ENCODE data around the gene GPSM1.
"Not testable (repeated sequence)": the region's sequence is repeated elsewhere in the genome, so short reads cannot be mapped to it uniquely, and the experiment has no call there.

Gene GPSM1

DNA sequence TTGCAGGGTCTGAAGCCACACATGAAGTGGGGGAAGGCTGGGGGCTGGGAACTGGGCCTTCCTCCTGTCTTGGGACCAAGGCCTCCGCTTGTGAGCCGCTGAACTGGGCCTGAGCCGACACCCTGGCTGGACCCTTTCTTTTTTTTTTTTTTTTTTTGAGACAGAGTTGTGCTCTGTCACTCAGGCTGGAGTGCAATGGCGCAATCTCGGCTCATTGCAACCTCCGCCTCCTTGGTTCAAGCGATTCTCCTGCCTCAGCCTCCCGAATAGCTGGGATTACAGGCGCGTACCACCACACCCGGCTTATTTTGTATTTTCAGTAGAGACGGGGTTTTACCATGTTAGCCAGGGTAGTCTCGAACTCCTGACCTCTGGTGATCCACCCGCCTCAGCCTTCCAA is 8.1 kb upstream of the GPSM1 start:
- DNase-seq = not testable (repeated sequence)

DNA sequence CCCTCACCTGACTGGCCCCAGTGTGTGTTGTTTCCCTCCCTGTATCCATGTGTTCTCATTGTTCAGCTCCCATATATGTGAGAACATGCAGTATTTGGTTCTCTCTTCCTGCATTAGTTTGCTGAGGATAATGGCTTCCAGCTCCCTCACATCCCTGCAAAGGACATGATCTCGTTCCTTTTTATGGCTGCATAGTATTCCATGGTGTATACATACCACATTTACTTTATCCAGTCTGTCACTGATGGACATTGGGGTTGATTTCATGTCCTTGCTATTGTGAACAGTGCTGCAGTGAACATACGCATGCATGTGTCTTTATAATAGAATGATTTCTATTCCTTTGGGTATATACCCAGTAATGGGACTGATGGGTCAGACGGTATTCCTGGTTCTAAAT is 7.4 kb upstream of the GPSM1 start:
- DNase-seq = not testable (repeated sequence)

DNA sequence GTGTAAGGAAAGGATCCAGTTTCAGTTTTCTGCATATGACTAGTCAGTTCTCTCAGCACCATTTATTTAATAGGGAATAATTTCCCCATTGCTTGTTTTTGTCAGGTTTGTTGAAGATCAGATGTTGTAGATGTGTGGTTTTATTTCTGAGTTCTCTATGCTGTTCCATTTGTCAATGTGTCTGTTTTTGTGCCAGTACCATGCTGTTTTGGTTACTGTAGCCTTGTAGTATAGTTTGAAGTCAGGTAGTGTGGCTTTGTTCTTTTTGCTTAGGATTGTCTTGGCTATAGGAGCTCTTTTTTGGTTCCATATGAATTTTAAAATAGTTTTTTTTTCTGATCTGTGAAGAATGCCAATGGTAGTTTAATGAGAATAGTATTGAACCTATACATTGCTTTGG is 6.4 kb upstream of the GPSM1 start:
- DNase-seq = not testable (repeated sequence)

- DNase-seq = no peak
These were observed 5.8 kb upstream of the GPSM1 start for GRCh38 chr9:136321561-136321960.

DNA sequence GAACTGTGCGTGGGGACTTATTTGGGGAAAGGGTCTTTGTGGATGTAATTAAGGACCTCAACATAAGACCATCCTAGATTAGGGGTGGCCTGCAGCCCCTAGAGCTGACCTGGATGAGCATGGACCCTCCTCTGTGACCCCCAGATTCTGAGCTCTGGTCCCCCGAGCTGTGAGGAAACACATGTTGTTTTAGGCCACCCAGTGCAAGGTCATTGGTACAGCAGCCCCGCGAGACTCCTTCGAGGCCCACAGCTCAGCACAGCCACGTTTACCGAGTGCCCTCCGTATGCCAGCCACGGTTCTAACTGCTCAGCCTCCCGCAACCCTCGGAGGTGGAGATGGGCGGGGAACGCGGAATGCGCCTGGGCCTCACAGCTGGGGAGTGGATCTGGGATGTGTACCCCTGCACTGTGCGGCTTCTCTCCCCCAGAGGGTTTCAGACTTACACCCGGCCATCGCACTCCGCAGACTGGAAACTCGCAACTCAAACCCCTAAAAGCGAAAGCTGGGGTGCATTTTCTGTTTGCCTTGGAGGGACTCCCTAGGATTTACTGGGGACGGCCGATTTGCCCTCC is 4.5 kb upstream of the GPSM1 start:
- no peak for DNase-seq

- no peak for DNase-seq
These were observed 4.0 kb upstream of the GPSM1 start for GRCh38 chr9:136323371-136323789.

- DNase-seq = no peak
These were observed 2.6 kb upstream of the GPSM1 start for GRCh38 chr9:136324501-136325300.

GRCh38 chr9:136325358-136325757 is 2.0 kb upstream of the GPSM1 start:
- no peak for DNase-seq

DNA sequence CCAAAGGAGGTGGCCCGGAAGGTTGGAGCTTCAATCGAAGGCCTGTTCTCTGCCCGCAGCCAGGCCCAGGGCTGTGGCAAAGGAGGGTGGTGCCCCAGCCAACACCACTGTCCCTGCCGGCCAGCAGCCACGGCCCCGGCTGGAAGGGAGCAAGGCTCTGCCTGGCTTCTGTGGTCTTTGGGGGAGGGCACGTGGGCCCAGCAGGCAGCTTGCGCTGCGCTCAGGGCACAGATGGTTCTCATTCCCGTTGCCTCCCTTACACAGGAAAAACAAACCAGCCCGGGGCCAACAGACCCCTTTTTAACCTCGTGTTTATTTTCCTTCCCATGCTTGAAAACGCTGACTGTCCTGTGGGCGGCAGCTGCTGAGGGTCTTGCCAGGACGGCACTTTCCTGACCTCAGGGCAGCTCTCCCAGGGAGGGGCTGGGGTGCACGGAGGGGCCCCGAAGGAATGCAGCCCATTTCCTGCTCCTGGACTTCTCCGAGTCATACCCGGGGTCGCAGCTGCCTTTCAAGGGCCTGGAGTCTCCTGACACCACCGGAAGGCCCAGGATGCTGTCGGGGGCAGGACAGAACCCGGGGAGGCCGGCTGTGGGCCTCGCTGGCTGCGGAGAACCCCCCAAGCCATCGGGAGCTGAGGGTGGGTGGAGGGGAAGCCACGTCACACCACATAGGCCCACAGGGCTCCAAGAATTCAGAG is 1.1 kb upstream of the GPSM1 start:
- no peak for DNase-seq

DNA sequence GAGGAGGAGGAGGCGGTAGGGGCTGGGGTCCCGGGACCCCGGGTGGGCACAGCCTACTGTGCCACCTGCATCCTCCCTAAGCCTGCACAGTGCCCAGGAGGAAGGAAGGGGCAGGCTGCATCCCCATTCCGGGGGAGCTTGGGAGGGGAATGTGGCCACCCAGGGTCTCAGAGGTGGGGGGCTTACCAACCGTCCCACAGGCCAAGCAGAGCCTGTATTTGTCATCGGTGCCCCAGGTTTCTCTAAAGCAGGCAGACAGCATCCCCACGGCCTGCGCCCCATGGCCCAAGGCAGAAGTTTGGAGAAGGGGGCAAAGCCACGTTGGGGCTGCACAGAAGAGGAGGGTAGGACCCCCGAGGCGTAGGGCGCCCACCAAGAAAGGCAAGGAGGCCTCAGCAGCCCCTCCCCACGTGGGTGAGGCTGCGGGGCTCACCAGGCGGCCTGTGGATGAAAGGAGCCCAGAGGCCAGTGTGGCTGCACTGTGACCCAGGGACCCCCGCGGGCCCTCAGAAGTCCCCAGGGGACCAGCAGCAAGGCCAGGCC is 507 bp upstream of the GPSM1 start:
- DNase-seq = no peak

DNA sequence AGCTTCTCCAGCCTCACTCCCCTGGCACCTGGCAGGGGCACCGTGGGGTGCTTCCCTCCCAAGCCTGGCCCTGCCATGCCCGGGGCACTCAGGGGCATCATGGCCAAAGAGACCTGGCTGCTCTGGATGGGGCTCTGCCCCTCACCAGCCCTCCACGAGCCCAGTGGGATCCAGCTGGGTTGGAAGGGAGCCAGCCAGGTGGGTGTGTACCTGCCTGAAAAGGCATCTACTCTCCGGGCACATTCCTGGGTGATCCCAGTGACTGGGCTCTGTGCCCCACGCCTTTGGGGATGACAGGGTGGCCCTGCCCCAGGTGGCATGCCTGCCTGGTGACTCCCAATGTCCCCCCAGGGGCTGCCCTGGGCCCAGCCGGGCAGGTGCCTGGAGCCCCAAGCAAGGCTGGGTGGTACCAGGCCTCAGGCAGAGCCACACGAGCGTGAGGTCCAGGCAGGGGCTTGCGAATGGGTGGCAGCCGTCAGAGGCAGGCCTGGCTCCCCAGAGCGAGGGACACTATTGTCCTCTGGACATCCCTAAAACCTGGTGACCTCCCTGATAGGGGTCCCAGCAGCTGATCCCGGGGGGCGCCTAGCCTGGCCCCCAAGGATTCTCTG is 777 bp downstream of the GPSM1 start:
- DNase-seq = no peak

- no peak for DNase-seq
These were observed 1.3 kb downstream of the GPSM1 start for GRCh38 chr9:136328622-136329041.

DNA sequence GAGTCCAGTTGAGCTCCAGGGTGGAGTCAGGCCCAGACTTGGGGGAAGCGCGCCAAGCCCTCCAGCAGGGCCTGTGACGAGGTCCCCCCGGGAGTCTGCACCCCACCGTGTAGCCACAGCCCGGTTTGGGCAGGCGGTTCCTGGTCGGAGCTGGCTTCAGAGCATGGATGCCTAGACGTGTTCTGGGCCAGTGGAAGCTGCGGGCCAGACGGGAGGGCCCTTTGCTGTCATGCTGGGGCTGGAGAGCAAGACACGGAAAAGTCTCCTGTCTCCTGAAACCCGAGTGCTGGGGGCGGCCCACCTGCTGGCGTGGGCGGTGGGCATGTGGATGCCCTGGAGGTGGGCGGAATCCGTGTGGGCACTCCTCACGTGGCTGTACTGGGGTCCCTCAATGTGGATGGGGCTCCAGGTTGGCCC is 1.9 kb downstream of the GPSM1 start:
- DNase-seq = no peak

- DNase-seq = no peak
These were observed 2.5 kb downstream of the GPSM1 start for GRCh38 chr9:136329636-136330405.

GRCh38 chr9:136330406-136330990 is 3.2 kb downstream of the GPSM1 start:
- no peak for DNase-seq

DNA sequence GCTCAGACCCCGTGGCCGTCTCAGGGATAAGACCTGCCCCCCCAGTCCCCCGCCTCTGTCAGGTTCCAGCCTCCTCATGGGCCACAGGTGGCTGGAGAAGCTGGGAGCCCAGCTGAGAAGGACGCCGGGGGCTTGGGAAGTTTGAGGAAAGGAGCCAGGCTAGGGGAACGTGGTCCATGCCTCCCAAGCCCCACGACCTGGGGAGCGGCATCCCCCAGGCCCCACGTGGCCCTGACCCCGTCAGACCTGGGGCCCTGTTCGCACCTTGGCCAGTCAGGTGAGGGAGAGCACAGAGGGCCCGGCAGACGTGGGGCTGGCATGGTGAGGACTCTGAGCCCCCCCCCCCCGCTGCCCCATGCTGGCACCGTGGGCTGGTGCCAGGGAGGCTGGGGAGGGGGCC is 3.7 kb downstream of the GPSM1 start:
- DNase-seq = no peak

DNA sequence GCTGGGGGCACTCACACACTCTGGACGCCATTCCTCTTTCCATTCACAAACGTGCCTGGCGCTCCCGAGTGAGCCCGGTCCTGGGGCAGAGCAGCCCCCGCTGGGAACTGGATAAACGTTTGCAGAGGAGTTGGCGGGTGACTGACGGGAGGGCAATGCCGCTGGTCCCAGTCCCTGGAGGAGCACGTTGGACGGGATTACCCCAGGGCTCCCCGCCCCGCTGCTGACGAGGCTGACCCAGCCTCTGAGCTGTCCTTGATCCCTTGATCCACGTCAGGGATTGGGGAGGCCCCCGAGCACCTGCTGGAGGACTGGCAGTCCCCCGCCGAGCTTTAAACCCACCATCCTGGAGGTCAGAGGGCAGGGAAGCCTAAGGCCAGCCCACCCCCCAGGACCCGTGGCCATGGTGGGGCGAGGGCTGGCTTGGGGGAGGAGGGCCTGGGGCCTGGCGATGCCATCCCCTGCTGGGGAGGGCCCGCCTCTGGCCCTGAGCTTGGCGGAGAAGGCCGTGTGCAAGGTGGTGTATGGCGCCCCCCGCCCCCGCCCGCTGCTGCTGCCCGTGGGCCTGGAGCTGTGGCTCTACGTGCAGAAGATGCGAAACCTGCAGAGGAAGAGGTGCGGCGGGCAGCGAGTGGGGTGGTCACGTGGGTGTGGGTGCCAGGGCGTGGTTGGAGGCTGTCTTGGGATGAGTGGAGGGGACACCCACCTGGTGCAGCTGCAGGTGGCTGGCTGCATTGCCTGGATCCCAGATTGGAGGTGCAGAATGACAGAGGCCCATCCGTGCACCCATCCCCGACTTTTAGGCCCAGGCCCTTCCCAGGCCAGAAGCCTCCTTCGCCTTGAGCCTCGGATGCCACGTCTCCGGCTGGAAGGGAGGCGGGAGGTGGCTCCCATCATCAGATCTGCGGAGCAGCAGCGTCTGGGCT is 4.5 kb downstream of the GPSM1 start:
- no peak for DNase-seq

GRCh38 chr9:136332482-136332983 is 5.2 kb downstream of the GPSM1 start:
- no peak for DNase-seq

GRCh38 chr9:136333045-136333444 is 5.7 kb downstream of the GPSM1 start:
- DNase-seq = no peak

- no peak for DNase-seq
These were observed 6.1 kb downstream of the GPSM1 start for GRCh38 chr9:136333486-136333885.

GRCh38 chr9:136334541-136334940 is 7.2 kb downstream of the GPSM1 start:
- DNase-seq = no peak
